ENCODE data around the gene DCT. TPM values are rescaled to one million over a fixed set of nuclear protein-coding genes. Genes with fewer than 3 reads are reported as not detected.

Gene DCT
- total RNA-seq, 1 experiment from 2014 or later, result 0.12 TPM

DNA sequence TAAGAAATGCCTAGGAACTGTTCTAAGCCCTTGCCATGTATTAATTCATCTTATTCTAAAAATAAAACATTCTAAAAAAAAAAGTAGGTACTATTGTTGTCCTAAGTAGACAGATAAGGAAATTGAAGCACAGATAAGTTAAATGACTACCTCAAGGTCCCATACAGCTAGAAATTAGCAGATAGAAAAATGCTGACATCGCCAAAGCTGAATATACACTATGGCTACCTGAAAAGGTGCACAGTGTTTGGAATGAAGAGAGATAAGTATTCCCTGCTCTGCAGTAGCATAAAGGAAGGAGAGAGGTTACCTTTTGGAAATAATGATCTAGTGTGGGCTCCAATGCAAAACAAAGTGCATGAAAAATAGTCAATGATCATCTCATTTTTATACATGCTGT lies 65.3 kb downstream of the DCT start:
- no peaks in the 10 kb centered on the region for H3K9me2 ChIP-seq (ENCODE audit: insufficient read depth)
- H3K4me1 ChIP-seq (ENCODE audit: control insufficient read depth in 1 of 2, insufficient read depth in 2 of 2, low read length in 2 of 2), result no peaks in the 10 kb centered on the region
- no peak for ATAC-seq
- H3K36me3 ChIP-seq (ENCODE audit: control insufficient read depth in 1 of 2, insufficient read depth in 2 of 2, low read length in 2 of 2), result no peaks in the 10 kb centered on the region
- CTCF ChIA-PET, result no interaction called here
- no peak for DNase-seq (ENCODE audit: low read depth, low spot score)
- H2AFZ ChIP-seq (ENCODE audit: low read depth, low read length, poor library complexity, severe bottlenecking), result no peak overlapping the region
- RAD21 ChIA-PET (ENCODE audit: low non-redundant PET in 1 of 2, low total read pairs in 2 of 2, uncharacterized antibody in 2 of 2, unreplicated experiment in 2 of 2), result no interaction called here
- H3K27ac ChIP-seq (ENCODE audit: low read depth, low read length), result no peak overlapping the region
- H3K4me3 ChIP-seq (replicated peaks in 1 of 2; ENCODE audit: low read depth in 1 of 2, low read length in 2 of 2), result no peak overlapping the region
- no peak overlapping the region for H3K4me2 ChIP-seq (ENCODE audit: low read length)
- H3K9me3 ChIP-seq (ENCODE audit: control insufficient read depth in 1 of 2, insufficient read depth in 1 of 2, low read depth in 1 of 2, low read length in 2 of 2), result no peaks in the 10 kb centered on the region
- POLR2A ChIA-PET, result no interaction called here
- no TSS peak for BruUV-seq (replicated peaks)
- H3K79me2 ChIP-seq (ENCODE audit: insufficient read depth, low read length), result no peaks in the 10 kb centered on the region
- intact Hi-C loops (cut with micrococcal nuclease), result no loop called here
- H4K20me1 ChIP-seq (ENCODE audit: insufficient read depth), result no peaks in the 10 kb centered on the region
- no peak overlapping the region for H3K9ac ChIP-seq (ENCODE audit: low read length)
- H3K27me3 ChIP-seq (ENCODE audit: insufficient read depth, low read length), result 0 out of 2 replicates have a peak, but pooled peaks cover 7% of the 10 kb centered on the region
- TF ChIP-seq SP1 (IDR thresholded peaks at IDR 0.05; ENCODE audit: low read depth) (no peak), CBX3 (IDR thresholded peaks at IDR 0.05; ENCODE audit: low read depth) (no peak)

DNA sequence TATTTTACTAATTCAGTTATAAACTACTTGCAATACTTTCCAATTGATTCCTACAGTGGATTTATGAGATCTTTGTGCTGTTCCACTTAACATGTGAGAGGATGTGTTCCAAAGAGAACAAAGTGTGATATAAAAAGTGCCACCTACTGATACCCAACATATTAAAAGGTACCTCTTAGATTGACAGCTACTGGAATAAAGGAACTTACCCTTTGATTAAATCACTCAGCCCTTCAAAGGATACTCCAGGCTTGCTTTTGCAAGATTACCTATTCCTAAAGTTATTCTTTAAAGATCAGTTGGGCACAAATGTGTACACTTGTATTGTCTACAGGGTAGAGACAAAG lies 65.9 kb downstream of the DCT start:
- Histone ChIP-seq H2AFZ (ENCODE audit: low read depth, low read length, poor library complexity, severe bottlenecking) (no peak overlapping the region), H3K79me2 (ENCODE audit: insufficient read depth, low read length) (no peaks in the 10 kb centered on the region), H3K9ac (ENCODE audit: low read length) (no peak overlapping the region), H3K9me3 (ENCODE audit: control insufficient read depth in 1 of 2, insufficient read depth in 1 of 2, low read depth in 1 of 2, low read length in 2 of 2) (no peaks in the 10 kb centered on the region), H3K36me3 (ENCODE audit: control insufficient read depth in 1 of 2, insufficient read depth in 2 of 2, low read length in 2 of 2) (no peaks in the 10 kb centered on the region), H3K27ac (ENCODE audit: low read depth, low read length) (no peak overlapping the region), H3K4me3 (replicated peaks in 1 of 2; ENCODE audit: low read depth in 1 of 2, low read length in 2 of 2) (no peak overlapping the region), H3K27me3 (ENCODE audit: insufficient read depth, low read length) (0 out of 2 replicates have a peak, but pooled peaks cover 7% of the 10 kb centered on the region), H3K9me2 (ENCODE audit: insufficient read depth) (no peaks in the 10 kb centered on the region), H3K4me1 (ENCODE audit: control insufficient read depth in 1 of 2, insufficient read depth in 2 of 2, low read length in 2 of 2) (no peaks in the 10 kb centered on the region), H3K4me2 (ENCODE audit: low read length) (no peak overlapping the region), H4K20me1 (ENCODE audit: insufficient read depth) (no peaks in the 10 kb centered on the region)
- intact Hi-C loops (cut with micrococcal nuclease), result no loop called here
- ChIA-PET POLR2A (no interaction called here), RAD21 (ENCODE audit: low non-redundant PET in 1 of 2, low total read pairs in 2 of 2, uncharacterized antibody in 2 of 2, unreplicated experiment in 2 of 2) (no interaction called here), CTCF (no interaction called here)
- TF ChIP-seq, protein P1, sequence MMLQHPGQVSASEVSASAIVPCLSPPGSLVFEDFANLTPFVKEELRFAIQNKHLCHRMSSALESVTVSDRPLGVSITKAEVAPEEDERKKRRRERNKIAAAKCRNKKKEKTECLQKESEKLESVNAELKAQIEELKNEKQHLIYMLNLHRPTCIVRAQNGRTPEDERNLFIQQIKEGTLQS (IDR thresholded peaks at IDR 0.05), result no peak
- TF ChIP-seq, protein P2, sequence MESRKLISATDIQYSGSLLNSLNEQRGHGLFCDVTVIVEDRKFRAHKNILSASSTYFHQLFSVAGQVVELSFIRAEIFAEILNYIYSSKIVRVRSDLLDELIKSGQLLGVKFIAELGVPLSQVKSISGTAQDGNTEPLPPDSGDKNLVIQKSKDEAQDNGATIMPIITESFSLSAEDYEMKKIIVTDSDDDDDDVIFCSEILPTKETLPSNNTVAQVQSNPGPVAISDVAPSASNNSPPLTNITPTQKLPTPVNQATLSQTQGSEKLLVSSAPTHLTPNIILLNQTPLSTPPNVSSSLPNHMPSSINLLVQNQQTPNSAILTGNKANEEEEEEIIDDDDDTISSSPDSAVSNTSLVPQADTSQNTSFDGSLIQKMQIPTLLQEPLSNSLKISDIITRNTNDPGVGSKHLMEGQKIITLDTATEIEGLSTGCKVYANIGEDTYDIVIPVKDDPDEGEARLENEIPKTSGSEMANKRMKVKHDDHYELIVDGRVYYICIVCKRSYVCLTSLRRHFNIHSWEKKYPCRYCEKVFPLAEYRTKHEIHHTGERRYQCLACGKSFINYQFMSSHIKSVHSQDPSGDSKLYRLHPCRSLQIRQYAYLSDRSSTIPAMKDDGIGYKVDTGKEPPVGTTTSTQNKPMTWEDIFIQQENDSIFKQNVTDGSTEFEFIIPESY (IDR thresholded peaks at IDR 0.05; ENCODE audit: extremely low read depth, insufficient replicate concordance, low read length), result no peak
- TF ChIP-seq, protein P3, sequence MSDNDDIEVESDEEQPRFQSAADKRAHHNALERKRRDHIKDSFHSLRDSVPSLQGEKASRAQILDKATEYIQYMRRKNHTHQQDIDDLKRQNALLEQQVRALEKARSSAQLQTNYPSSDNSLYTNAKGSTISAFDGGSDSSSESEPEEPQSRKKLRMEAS (IDR thresholded peaks at IDR 0.05), result no peak
- no peak for TF ChIP-seq SRF (IDR thresholded peaks at IDR 0.05; ENCODE audit: low read depth)
- TF ChIP-seq ZNF274 (IDR thresholded peaks at IDR 0.05; ENCODE audit: low read depth, low read length), result no peak
- no peak for TF ChIP-seq EGR1 (IDR thresholded peaks at IDR 0.05; ENCODE audit: low read depth)
- no peak for TF ChIP-seq YY1 (IDR thresholded peaks at IDR 0.05; ENCODE audit: extremely low read depth, insufficient replicate concordance, low read depth, low read length)
- no peak for TF ChIP-seq CBX3 (IDR thresholded peaks at IDR 0.05; ENCODE audit: low read depth)
- no peak for TF ChIP-seq ELF1 (IDR thresholded peaks at IDR 0.05; ENCODE audit: borderline replicate concordance, low read depth)
- TF ChIP-seq ZFX (IDR thresholded peaks at IDR 0.05), result no peak
- no peak for TF ChIP-seq TCF7L2 (IDR thresholded peaks at IDR 0.05; ENCODE audit: borderline replicate concordance, extremely low read depth, insufficient read depth, insufficient read length)
- no peak for TF ChIP-seq POLR2A (IDR thresholded peaks at IDR 0.05; ENCODE audit: borderline replicate concordance, extremely low read depth, insufficient read depth, insufficient read length)
- TF ChIP-seq JUND (IDR thresholded peaks at IDR 0.05), result no peak
- no peak for TF ChIP-seq SIN3A (IDR thresholded peaks at IDR 0.05; ENCODE audit: low read depth)
- no peak for TF ChIP-seq CEBPB (IDR thresholded peaks at IDR 0.05; ENCODE audit: low read depth)
- TF ChIP-seq RAD21 (IDR thresholded peaks at IDR 0.05; ENCODE audit: low read depth), result no peak
- TF ChIP-seq, protein P4, sequence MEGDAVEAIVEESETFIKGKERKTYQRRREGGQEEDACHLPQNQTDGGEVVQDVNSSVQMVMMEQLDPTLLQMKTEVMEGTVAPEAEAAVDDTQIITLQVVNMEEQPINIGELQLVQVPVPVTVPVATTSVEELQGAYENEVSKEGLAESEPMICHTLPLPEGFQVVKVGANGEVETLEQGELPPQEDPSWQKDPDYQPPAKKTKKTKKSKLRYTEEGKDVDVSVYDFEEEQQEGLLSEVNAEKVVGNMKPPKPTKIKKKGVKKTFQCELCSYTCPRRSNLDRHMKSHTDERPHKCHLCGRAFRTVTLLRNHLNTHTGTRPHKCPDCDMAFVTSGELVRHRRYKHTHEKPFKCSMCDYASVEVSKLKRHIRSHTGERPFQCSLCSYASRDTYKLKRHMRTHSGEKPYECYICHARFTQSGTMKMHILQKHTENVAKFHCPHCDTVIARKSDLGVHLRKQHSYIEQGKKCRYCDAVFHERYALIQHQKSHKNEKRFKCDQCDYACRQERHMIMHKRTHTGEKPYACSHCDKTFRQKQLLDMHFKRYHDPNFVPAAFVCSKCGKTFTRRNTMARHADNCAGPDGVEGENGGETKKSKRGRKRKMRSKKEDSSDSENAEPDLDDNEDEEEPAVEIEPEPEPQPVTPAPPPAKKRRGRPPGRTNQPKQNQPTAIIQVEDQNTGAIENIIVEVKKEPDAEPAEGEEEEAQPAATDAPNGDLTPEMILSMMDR (IDR thresholded peaks at IDR 0.05 in 2 of 3, conservative IDR thresholded peaks at IDR 0.05 in 1 of 3; ENCODE audit: borderline replicate concordance in 1 of 3, insufficient read depth in 1 of 3, low read depth in 2 of 3, low read length in 2 of 3), result no peak
- no peak for TF ChIP-seq EZH2 (IDR thresholded peaks at IDR 0.05)
- no peak for TF ChIP-seq SP1 (IDR thresholded peaks at IDR 0.05; ENCODE audit: low read depth)
- TF ChIP-seq POLR2AphosphoS5 (IDR thresholded peaks at IDR 0.05; ENCODE audit: low read depth, low read length), result no peak
- BruUV-seq (replicated peaks), result no TSS peak
- DNase-seq (ENCODE audit: low read depth, low spot score), result no peak
- ATAC-seq, result no peak

Data from HCT116 (cell line).